Measurements from ENCODE around the gene LRBA. TPM values are rescaled to one million over a fixed set of nuclear protein-coding genes. Genes with fewer than 3 reads are reported as not detected.
A peak's percentile ranks its signal among the peaks of the same experiment; 100 is the strongest.

The LRBA gene
- total and polyA plus RNA-seq, 9 of the 15 experiments (the other 6 are each of a cell fraction or from before 2014, with no cell fraction given): 24.2 to 88.7 (median 59.7) TPM

- Histone ChIP-seq H3K27ac (ENCODE audit: extremely low read depth, low read depth, low read length) (no peak overlapping the region), H3K4me1 (replicated peaks in 1 of 2; ENCODE audit: control insufficient read depth in 2 of 2, insufficient read depth in 2 of 2, low read length in 2 of 2) (no peaks in the 10 kb centered on the region; a peak in 1 of 5 replicates), H3K4me3 (no peak overlapping the region), H3K4me2 (ENCODE audit: insufficient read depth, low read length) (no peak overlapping the region), H3K9me1 (ENCODE audit: control insufficient read depth, insufficient read depth, low read length) (no peaks in the 10 kb centered on the region), H3K27me3 (ENCODE audit: control insufficient read depth in 2 of 2, insufficient read depth in 2 of 2, low read length in 2 of 2) (no peaks in the 10 kb centered on the region), H3K36me3 (ENCODE audit: control insufficient read depth, insufficient read depth, low read length) (no peaks in the 10 kb centered on the region), H4K20me1 (replicated peaks; ENCODE audit: control insufficient read depth, insufficient read depth, low read length) (no peaks in the 10 kb centered on the region), H3K9ac (ENCODE audit: insufficient read depth in 1 of 2, low read depth in 2 of 2, low read length in 2 of 2) (peak overlapping the region in 1 of 2 experiments; percentile 50; a peak in 1 of 4 replicates), H2AFZ (ENCODE audit: low read depth, low read length) (no peak overlapping the region), H3K79me2 (ENCODE audit: control insufficient read depth, insufficient read depth, low read length) (no peaks in the 10 kb centered on the region), H3K9me3 (replicated peaks; ENCODE audit: control insufficient read depth, insufficient read depth, low read depth, low read length) (no peaks in the 10 kb centered on the region)
- ChIA-PET CTCF (ENCODE audit: low intra/inter-chr PET ratio) (no interaction called here), POLR2A (no interaction called here)
- FAIRE-seq: no peak
- in situ Hi-C loops (cut with MboI) (no loop called here), intact Hi-C loops (cut with micrococcal nuclease) (no loop called here)
- DNase-seq (ENCODE audit: extremely low read depth in 1 of 4, low spot score in 3 of 4): no peak
- BruUV-seq (replicated peaks): no TSS peak
- ATAC-seq: no peak
- 73% methylated on average over 8 of the region's 9 CpGs for WGBS (ENCODE audit: insufficient coverage, low coverage, missing lambda C conversion rate)
- no peak for TF ChIP-seq ZNF175 (CRISPR knock-in tag; IDR thresholded peaks at IDR 0.05; ENCODE audit: low read depth)
- no peak for TF ChIP-seq ZKSCAN8 (CRISPR knock-in tag; IDR thresholded peaks at IDR 0.05)
- no peak for TF ChIP-seq TEAD2 (tag; IDR thresholded peaks at IDR 0.05)
- TF ChIP-seq ZNF384 (IDR thresholded peaks at IDR 0.05; ENCODE audit: low read depth, low read length): no peak
- TF ChIP-seq SP1 (CRISPR knock-in tag; IDR thresholded peaks at IDR 0.05): no peak
- no peak for TF ChIP-seq SNAPC5 (CRISPR knock-in tag; IDR thresholded peaks at IDR 0.05)
- no peak for TF ChIP-seq ZNF347 (CRISPR knock-in tag; IDR thresholded peaks at IDR 0.05; ENCODE audit: low read depth)
- no peak for TF ChIP-seq PTTG1 (tag; IDR thresholded peaks at IDR 0.05; ENCODE audit: low read depth)
- no peak for TF ChIP-seq ZNF609 (CRISPR knock-in tag; IDR thresholded peaks at IDR 0.05; ENCODE audit: borderline replicate concordance)
- no peak for TF ChIP-seq FOXJ2 (tag; IDR thresholded peaks at IDR 0.05)
- TF ChIP-seq BDP1 (IDR thresholded peaks at IDR 0.05; ENCODE audit: insufficient read depth, insufficient read length): no peak
- no peak for TF ChIP-seq ZBTB8A (IDR thresholded peaks at IDR 0.05; ENCODE audit: partially characterized antibody)
- TF ChIP-seq, protein P1, sequence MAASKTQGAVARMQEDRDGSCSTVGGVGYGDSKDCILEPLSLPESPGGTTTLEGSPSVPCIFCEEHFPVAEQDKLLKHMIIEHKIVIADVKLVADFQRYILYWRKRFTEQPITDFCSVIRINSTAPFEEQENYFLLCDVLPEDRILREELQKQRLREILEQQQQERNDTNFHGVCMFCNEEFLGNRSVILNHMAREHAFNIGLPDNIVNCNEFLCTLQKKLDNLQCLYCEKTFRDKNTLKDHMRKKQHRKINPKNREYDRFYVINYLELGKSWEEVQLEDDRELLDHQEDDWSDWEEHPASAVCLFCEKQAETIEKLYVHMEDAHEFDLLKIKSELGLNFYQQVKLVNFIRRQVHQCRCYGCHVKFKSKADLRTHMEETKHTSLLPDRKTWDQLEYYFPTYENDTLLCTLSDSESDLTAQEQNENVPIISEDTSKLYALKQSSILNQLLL (CRISPR knock-in tag; IDR thresholded peaks at IDR 0.05; ENCODE audit: borderline replicate concordance): no peak
- no peak for TF ChIP-seq COPS2 (conservative IDR thresholded peaks at IDR 0.05)
- TF ChIP-seq ZNF584 (CRISPR knock-in tag; IDR thresholded peaks at IDR 0.05; ENCODE audit: low read depth): no peak
Measured at GRCh38 chr4:150250293-150250997, 764.6 kb downstream of the LRBA start.

All from K562 (cell line).